Bronchial epithelial cell (primary cell): Measurements from ENCODE around the gene SDK2. TPM values are rescaled to one million over a fixed set of nuclear protein-coding genes. Genes with fewer than 3 reads are reported as not detected.

Experiments used
- DNase-seq: peaks from one replicate; pipeline ENCODE4 v3.0.0-alpha.2; 2010; ENCODE audit warnings: low read depth
- FAIRE-seq: peaks from 2 replicates; lab custom pipeline; 2011; peaks lifted over from hg19 to GRCh38; lab: Jason Lieb, UNC
- H3K27me3 ChIP-seq: 2 replicates; pipeline ENCODE4 v1.5.1; 2011; ENCODE audit warnings: low read length; ENCODE audit not compliant: control insufficient read depth, insufficient read depth
- H3K36me3 ChIP-seq: 2 replicates; pipeline ENCODE4 v1.5.1; 2011; ENCODE audit warnings: low read length; ENCODE audit not compliant: control insufficient read depth, insufficient read depth
- H3K4me3 ChIP-seq: 2 replicates; pipeline ENCODE4 v1.5.1; 2011; ENCODE audit warnings: mild to moderate bottlenecking, low read depth, low read length, control low read depth
- total RNA-seq: library from RNA; depleted of rRNA; stranded (reverse); fragments of >200 nt; gene quantifications from 2 replicates; pipeline ENCODE4 v1.2.1, GENCODE V29; 2014
- TF ChIP-seq, protein P1 (sequence below): IDR thresholded peaks from 2 replicates; pipeline ENCODE4 v1.5.1; 2011; ENCODE audit warnings: mild to moderate bottlenecking, moderate library complexity, low read length, control low read depth, inconsistent platforms; ENCODE audit not compliant: insufficient read depth, severe bottlenecking

SDK2 gene
- total RNA-seq, 1 donor from 2014 or later: 2.1 TPM

DNA sequence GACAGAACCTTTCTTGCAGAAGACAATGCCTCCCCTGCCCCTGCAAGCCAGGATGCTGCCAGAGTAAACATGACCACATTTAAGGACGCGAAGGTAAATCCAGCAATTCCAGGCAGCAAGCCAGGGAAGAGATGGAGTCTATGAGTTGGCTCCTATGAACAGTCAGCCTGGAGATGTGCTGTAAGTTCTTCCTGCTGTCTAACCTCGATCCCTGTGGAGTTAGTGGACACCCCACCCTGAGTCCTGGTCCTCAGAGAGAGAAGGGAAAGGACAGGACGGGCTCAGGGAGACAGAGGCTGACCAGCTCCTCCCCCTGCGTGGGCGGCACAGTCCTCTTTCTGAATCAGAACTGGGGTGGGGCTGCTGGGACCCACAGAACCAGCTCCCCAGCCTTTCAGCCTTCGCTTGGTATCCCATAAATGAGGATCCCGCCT, 357.4 kb downstream of the SDK2 start:
- TF ChIP-seq, protein P1, sequence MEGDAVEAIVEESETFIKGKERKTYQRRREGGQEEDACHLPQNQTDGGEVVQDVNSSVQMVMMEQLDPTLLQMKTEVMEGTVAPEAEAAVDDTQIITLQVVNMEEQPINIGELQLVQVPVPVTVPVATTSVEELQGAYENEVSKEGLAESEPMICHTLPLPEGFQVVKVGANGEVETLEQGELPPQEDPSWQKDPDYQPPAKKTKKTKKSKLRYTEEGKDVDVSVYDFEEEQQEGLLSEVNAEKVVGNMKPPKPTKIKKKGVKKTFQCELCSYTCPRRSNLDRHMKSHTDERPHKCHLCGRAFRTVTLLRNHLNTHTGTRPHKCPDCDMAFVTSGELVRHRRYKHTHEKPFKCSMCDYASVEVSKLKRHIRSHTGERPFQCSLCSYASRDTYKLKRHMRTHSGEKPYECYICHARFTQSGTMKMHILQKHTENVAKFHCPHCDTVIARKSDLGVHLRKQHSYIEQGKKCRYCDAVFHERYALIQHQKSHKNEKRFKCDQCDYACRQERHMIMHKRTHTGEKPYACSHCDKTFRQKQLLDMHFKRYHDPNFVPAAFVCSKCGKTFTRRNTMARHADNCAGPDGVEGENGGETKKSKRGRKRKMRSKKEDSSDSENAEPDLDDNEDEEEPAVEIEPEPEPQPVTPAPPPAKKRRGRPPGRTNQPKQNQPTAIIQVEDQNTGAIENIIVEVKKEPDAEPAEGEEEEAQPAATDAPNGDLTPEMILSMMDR: no peak
- peak; percentile 73 for DNase-seq
- H3K27me3 ChIP-seq: no peaks in the 10 kb centered on the region
- no peak overlapping the region for H3K4me3 ChIP-seq
- peaks cover 19% of the 10 kb centered on the region for H3K36me3 ChIP-seq
- no peak for FAIRE-seq

DNA sequence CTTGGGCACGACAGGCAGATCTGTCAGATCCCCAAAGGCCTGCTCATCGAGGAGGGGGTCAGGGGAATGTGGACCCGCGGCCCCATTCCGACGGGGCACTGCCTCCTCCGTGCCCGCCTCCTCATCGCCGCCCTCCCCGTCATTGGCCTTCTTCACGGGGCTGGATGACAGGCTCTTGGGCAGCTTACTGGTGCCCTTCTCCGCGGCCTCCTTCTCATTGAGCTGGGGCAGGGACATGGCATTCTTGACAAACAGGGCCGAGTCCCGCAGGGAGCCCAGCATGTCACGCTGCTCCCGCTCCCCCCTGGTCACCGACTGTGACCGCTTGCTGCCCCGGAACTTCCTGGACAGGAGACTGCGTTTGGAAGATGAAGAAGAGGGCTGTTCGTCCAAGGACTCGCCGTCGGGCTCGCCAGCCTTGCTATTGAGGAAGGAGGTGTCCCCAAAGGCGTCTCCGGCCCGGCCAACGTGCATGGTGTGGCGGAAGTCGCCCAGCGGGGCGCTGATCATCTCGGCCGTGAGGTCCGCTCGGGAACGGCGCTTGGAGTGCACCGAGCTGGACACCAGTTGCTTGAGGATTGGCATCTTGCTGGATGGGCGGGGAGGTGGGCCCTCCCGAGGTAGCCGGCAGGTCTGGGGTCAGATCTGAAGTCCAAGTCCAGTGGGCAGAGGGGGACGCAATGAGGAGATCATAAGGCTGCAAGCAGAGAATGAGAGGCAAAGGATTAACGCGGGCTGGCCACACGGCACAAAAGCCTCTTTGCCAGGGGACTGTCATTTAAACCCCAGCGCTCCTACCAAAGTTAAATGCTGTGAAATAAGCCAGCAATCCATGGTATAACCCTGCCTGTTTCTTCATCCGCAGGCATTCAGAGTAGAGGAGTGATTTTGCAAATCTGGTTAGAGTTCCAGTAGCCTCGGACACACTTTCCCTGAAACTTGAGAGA, 358.1 kb downstream of the SDK2 start:
- Histone ChIP-seq H3K4me3 (no peak overlapping the region), H3K27me3 (no peaks in the 10 kb centered on the region), H3K36me3 (peaks cover 20% of the 10 kb centered on the region)
- DNase-seq: no peak
- TF ChIP-seq, protein P1: no peak
- FAIRE-seq: no peak

DNA sequence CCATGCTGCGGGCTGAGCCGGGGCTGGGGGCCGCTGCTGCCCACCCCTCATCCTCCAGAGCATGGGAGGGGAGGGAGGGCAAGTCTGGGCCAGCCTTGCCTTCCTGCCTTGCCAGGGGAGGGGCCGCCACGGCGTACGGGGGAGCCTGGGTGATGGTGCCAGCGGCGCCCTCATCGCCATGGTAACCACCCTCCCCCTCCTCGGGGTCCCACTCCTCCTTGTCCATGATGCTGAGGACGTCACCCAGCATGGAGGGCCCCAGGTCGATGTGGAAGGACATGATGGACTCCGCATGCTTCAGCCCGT, 358.7 kb downstream of the SDK2 start:
- FAIRE-seq (no peak), DNase-seq (no peak)
- TF ChIP-seq, protein P1: no peak
- Histone ChIP-seq H3K27me3 (no peaks in the 10 kb centered on the region), H3K4me3 (no peak overlapping the region), H3K36me3 (peaks cover 20% of the 10 kb centered on the region)

DNA sequence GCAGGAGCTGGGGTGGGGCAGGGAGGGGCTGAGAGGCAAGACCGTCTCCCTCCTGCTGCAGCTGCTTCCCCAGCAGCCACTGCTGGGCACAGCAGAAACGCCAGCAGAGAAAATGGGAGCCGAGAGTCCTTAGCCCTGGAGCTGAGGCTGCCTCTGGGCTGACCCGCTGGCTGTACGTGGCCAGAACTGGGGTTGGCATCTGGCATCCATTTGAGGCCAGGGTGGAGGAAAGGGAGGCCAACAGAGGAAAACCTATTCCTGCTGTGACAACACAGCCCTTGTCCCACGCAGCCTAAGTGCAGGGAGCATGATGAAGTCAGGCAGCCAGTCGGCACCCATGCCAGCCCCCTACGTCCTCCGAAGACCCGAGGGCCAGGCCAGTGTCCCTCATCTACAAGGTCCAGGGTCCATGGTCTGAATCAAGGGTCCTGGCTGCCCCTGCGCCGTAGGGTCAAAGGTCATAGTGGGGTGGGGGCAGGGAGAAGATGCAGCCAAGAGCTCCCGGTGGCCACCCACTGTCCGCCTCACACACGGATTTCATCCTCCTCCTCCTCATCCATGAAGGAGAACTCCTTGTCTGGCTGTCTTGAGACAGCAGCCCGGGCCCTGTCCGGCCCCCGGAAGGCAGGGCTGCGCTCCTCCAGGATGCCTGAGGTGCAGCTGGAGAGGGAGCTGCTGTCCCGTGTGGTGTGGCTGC, 359.2 kb downstream of the SDK2 start:
- TF ChIP-seq, protein P1: no peak

More for the DNA sequence above, 359.2 kb downstream of the SDK2 start:
- no peak for DNase-seq
- H3K4me3 ChIP-seq: no peak overlapping the region
- FAIRE-seq: no peak
- no peaks in the 10 kb centered on the region for H3K27me3 ChIP-seq
- peaks cover 20% of the 10 kb centered on the region for H3K36me3 ChIP-seq
